CD1c-positive myeloid dendritic cell (primary cell): ENCODE data around the gene MYORG.
A peak's percentile ranks its signal among the peaks of the same experiment; 100 is the strongest.

Experiments
- DNase-seq: peaks from one replicate; pipeline ENCODE4 v3.0.0-alpha.2; 2016; ENCODE audit errors: extremely low spot score

MYORG gene

DNA sequence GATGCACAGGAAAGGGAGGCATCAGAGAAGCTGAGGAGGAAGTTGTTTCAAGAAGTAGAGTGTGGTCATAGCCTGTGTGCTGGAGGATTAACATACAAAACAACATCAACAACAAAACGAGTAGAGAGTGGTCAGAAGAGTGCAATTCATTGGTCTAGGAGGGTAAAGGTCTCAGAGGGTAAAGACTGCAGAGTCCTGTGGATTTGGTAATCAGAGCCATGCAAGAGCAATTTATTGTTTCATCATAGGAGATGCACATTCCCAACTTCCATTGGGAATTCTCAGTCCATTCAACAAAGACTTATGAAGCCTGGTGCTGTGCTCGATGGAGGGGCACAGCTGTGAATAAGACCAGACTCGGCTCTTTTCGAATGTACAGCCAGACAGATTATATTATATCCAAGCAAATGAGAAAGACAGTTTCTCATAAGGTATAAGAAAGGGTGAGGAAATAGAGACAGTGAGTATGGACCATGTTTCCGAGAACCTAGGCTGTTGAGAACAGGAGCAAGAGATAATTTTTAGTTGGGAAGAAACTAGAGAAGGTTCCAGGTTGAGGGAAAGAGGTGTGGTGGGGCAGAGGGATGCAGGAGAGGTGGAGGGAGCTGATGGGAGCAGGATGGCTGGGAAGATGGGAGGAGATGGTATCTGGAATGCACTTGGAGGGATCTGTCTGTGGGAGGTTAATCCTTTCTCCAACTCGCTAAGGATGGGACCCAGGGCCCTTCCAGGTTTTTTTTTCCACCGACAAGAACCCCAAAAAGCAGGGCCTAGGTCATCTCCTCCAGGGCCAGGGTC, 7.9 kb upstream of the MYORG start:
- DNase-seq = peak; percentile 20

DNA sequence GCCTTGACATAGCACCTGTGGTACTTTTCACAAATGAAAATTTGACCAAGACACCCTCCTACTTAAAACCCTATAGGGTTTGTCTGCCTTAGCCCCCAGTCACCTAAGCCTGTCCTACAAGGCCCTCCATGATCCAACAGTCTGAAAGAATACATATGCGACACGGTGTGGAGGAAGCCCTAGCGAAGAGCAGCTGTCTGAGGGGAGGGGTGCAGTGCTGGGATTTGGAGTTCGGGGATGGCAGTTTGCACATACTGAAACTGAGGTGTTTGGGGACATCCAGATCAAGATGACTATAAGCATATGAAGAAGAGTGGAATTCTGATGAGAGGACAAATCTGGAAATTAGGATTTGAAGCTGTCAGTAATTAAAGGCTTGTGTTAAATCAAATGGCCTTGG, 7.2 kb upstream of the MYORG start:
- no peak for DNase-seq

DNA sequence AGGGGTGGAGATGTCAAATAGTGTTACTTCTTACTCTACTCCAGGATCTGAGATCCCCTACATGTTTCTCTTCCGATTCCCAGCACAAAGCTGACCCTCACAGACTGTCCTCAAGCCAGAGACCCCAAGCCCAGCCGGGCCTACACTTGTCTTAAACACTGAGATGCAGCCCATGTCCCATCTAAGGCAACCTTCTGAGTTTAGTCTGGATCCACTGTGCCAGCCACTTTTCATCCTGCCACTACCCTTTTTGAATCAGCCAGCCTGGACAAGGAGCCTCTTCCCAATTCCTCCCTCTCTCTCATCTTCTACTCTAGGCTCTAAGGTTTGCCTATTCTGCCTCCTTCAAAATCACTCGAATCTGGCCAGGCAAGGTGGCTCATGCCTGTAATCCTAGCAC, 6.2 kb upstream of the MYORG start:
- no peak for DNase-seq

DNA sequence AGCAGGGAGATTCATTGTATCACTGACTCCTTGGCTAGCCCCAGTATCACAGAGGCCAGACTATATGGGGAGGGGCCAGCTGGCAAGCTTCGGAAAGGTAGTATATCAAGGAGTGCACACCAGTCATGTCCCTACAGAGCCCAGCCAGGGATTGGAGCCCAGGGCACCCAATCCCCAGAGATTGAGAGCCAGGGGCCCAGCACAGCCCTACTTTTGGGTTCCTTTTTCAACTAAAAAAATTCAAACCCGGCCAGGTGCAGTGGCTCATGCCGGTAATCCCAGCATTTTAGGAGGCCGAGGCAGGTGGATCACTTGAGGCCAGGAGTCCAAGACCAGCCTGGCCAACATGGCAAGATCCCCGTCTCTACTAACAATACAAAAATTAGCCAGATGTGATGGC, 5.4 kb upstream of the MYORG start:
- no peak for DNase-seq

DNA sequence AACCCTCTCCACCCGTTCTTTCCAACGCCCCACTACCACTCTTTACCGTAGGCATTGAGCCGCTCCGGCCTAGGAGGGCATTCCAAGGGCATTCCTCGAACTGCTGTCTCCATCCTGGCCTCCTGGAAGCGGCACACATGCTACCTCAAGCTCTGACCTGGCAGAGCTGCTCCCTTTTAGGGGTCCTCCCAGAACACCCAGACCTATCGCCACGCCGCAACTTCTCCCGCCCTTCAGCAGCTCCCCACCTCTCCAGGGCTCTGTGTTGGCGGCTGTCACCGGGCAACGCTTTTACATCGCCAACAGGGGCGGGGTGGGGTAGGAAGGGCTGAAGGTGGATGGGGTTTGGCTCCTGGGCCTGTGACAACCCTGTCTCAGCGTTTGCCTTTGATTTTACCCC, 4.6 kb upstream of the MYORG start:
- DNase-seq = no peak

DNA sequence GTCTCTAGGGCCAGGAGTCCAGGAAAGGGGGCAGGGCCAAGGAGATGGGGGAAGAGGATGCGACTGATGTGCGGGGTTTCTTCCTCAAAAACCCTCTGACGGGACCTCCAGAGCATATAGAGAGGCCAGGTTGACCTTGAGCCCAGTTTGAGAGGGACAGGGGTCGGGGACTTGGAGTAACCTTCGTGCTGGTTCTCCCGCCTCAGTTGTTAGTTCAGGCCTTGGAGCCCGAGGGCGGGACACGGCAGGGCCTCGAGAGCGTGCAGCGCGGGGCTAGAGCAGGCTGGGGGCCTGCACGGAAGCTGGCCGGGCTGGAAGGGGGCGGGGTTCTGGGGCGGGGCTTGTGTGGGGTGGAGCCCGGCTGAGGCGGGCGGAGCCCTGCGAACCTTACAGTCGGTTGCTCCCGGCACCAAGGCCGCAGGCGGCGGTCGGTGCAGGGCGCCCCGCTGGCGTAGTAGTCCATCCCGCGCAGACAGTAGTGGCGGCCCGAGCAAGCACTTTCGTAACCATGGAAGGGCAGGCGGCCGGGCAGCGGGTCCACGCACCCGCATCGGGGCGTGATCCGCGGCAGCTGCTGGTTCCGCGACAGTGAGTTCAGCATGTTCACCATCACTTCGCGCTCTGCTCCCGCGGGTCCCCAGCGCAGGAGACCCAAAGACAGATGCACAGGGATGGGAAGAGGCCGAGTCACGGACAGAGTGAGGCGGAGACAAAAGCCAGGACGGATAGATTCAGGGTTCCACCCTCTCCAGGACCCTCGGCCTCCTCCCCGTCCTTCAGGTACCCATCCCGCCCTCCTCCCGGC, 4.0 kb upstream of the MYORG start:
- peak; percentile 88 for DNase-seq

DNA sequence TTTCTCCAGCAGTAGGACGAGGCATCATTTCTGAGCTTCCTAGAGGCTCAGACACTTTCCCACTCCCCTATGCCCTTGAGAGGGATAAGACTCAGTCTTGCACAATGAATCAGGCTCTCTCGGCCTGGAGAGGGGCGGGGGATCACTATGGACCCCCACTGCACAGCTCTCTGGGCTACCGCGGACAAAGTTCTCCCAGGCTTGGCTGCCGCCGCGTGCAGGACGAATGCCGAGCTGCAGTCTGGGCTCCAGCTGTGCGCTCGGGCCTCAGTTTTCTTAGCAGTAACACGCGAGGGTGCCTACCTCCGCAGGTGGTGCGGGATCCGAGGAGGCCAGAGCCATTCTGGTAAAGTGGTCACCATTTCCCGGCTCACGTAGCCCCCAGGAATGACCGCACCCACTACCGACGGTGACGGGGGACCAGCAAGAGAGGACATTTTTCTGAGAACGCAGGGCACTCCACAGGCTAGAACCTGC, 3.4 kb upstream of the MYORG start:
- no peak for DNase-seq

DNA sequence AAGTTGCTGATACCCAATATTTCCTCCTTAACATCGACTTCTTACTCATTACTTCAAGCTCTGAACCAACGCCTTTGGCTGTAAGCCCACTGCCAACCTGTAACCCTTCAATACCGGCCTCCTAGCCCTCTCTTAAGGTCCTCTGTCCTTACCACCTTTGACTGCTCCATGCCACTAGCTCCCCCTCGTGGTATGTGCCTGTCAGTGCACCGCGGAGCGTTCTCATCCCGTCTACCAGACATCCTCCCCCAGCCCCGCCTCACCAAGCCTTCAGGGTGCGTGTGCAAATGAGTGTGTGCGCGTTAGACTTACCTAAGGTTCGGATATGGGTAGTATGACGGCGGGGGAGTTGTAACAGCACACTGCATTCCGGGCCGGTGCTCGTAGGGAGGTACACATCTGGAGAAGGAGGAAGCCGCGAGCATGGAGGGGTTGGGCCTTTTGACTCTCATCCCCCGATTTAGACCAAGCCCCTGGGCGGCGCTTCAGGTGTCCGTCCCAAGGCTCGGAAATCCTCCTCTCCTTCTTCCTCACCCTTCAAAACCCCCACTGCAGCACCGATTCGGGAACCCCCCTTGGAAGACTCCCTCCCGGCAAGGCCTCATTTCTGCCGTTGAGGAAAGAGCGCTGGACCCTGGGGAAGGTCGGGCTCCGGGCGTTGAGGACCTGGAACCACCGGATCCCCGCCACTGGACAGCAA, 2.8 kb upstream of the MYORG start:
- DNase-seq = peak; percentile 93

DNA sequence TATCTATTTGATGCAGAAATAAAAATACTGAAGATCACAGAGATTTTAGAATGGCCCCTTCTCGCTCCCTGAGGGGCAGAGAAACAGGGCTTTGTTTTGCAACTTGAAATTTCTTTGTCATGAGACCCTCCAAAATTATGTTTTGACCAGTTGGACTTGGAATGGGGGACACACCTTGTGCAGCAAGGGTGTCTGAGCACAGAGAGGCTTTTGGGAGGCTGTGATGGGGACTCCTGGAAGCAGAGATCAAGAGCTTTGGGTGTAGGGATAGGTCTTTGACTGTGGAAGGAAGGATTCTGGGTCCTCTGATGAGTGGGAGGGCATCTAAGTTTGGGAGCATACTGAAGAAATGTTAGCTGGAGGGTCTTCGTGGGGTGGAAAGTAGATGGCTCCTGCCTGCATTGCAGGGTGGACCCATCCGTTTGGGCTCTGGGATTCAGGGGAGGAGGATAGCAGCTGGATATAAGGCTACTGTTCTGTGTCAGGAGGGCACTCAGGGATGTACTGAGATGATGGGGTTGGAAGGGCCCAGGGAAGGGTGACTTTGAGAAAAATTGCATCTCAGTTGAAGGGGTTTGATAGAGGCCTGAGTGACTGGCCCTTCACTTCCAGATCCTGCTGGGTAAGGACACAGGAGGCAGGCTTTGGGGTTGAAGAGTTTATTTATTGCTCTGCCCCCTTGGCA, 1.8 kb upstream of the MYORG start:
- no peak for DNase-seq

DNA sequence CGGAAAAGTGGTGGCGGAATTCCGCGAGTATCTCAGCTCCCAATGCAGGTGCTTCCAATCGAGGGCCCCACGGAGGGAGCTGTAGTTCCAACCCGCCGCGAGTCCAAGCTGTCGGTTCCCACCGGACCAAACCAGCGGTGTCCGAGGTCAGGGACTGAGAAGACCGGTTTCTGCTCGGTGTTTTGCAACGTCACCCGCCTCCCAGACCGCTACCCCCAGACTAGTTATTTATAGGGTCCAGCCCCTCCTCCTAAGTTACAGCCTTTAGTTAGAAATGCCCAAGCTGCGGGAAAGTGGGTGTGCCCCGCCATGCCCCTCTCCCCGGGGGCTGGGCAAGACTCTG, 677 bp upstream of the MYORG start:
- peak; percentile 7 for DNase-seq

DNA sequence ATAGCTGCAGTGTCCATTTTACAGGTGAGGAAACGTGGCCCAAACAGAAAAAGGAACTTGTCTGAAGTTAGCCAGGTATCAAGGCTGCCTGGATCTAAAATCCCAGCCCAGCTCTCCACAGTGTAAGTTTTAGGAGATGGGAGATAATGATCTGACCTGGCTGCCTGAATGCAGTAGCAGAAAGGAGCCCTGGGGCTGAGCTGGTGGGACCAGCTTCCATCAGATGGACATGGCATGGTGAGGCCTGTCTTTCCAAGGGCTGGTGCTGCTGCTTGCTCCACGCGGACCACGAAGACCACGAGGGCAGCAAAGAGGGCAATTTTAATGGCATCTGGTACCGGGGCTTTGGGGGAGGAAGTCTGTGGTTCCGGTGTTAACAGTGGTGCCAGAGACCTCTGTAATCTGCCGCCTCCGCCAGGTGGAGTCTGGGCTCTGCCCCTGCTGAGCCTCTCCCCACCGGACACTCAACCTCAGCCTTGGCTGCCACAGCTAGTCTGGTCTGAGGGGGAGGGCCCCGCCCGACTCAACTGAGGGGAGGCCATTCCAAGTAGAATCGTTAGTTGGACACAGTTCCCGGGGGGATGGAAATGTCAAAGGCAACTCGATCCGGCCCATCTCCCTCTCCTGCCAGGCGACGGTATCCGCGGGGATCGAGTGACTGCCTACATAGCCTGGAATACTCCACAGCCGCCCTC, 650 bp downstream of the MYORG start:
- peak; percentile 15 for DNase-seq

DNA sequence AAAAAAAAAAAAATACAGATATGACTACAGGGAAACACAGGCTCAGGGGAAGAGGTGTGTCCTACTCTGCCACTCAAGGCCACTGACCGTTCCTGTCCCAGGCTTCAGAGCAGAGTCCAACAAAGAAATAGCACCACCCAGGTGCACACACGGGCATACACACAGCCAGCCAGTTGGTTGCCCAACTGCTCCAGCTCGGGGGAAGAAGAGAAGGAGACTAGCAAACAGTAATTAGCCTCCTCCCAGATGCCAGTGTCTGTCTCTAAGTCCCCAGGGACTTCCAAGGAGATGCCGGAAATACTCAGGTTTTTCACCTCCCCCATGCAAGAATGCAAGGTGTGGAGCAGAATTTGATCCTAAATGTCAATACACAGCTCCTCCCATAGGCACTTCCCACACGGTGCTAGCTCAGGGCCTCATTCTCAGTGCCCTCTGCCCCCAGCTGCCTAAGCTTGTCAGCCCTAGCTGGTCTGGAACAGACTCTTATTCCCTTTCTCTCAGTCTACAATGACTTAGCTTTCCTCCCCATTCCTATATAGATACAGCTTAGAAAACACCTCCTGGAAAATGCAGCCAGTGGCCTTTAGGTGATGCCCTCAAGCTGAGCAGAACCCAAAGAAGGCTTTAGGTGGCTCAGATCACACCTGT, 1.7 kb downstream of the MYORG start:
- no peak for DNase-seq

DNA sequence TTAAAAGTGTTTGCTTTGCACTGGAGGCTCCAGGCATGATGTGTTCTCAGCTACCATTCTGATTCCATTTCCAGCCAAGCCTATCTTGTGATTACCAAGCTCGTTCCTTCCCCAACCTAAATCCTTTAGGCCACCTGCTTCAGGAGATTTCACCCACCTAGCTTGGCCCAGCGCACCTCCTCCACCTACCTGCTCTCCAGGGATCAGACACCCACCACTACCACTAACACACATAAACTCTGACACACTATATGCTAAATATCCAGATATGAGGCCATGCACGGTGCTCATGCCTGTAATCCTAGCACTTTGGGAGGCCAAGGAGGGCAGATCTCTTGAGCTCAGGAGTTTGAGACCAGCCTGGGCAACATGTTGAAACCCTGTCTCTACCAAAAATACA, 2.4 kb downstream of the MYORG start:
- DNase-seq = no peak

DNA sequence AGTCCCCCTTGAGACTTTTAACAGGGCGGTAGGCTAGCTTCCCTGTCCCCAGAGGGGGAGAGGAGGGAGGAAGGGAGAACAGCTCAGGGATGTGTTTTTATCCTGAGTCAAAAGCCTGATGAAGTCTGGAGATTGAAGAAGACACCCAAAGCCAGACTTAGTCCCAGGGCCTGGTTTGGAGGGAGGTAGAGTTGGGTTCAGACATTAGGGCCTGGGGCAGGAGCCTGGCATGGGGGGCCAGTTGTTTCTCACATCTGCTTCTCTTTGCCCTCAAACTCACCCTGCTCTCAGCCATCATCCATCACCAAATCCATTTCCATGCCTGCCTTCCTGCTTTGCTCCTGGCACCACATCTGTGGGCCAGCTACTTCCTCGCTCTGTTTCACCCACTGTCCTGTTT, 2.9 kb downstream of the MYORG start:
- no peak for DNase-seq

DNA sequence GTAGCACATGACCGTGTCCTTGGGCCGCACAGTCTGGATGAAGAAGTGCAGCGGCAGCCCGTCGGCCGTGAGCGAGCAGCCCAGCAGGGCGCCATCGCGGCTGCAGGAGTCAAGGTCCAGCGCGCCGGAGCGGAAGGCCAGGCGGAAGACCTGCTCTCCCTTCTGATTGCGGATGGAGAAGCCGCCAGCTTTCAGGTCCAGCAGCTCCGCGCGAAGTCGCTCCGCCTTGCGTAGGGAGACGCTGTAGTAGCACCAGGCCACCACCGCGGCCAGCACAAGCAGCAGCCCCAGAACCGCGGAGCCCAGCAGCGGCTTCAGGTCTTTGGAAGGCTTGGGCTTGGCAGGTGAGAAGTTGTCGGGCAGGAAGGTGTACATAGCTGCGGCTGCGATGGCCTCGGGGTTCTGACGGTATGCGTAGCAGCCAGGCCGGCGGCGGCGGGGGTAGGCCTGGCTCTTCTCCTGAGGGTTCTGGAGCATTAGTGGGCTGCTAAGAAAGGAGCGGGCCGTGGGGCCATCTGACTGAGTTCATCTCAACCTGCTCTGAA, 4.2 kb downstream of the MYORG start:
- no peak for DNase-seq

DNA sequence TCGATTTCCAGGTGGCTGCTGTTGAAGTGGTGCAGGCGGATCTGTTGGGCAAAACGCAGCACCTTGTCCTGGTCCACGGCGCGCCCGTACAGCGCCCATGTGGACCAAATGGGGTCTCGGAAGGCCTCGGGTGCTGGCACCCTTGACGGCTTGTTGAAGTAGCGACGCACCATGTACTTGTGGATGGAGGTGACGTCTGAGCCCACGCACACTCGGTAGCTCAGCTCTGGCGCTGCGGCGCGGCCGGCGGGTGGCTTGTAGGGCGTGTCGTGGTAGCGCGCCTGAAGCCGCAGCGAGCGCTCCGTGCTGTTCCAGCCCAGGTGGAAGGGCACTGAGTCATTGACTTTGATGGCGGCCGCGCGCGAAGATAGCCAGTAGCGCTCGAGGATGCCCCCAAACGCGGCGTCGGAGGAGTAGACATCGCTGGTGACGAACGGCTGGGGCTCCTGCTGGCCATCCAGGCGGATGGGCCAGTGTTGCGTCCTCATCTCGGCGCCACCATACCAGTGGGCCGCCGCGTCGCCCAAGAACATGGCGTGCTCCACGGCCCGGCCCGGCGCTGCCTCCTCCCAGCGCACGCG, 4.7 kb downstream of the MYORG start:
- DNase-seq = no peak

DNA sequence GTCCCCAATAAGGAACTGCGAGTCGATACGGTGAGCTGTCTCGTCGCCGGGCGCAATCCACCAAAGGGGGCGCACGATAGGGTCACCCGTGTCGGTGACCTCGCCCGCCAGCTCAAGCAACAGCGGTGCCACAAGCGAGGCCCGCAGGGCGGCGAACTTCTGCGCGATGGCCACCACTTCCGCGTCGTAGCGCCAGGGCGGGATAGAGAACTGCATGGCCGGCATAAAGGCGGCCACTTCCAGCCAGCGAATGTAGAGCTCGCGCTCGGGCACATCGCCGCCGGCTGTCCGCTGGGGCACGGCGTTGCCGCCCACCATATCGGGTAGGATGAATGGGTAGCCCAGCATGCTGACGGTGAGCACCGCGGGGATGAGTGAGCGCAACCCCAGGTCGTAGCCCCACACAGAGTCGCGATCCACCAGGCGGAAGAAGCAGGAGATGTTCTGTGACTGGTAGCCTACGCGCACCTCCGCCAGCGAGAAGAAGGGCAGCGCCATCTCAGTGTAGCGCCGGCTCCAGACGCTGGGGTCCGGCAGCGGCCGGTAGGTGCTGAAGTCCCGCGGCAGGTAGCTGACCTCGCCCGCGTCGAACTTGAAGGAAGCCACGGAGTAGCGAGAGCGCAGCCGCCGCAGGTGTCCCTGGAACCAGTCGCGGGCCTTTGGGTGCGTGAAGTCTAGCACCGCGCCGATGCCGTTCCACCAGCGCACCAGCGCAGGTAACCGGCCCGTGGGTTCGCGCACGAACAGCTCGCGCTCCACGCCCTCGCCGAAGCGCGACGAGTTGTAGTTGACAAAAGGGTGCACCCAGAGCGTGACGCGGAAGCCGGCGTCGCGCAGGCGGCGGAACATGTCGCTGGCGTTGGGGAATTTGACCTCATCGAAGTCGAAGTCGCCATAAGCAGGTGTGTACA, 5.5 kb downstream of the MYORG start:
- DNase-seq = peak; percentile 52

DNA sequence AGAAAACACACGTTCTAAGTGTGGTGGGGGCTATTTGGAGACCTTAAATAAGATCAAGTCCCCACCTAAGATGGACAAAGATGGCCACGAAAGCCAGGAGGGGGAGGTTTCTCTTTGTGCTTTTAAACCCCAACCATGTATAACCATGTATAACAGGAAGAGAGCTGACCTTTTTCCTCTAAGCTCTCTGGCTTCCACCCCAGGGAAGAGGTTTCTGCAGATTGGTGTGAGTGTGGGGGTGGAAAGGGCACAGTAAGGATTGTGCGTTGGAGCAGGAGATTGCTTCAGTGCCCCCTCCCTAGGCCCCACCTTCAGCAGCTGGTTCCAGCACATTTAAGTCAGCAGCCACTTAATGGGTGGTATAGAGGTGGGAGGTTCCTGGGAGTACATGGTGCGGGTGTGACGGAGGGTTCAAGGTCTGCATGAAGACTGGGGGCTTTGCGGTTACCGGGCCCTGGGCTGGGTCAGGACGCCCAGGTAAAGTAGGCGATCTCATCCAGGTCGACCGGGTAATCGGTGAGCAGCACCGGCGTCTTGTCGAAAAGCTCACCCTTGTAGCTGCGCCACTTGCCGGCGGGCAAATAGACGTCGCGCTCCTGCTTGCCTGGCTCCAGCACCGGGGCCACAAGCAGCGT, 6.2 kb downstream of the MYORG start:
- no peak for DNase-seq

DNA sequence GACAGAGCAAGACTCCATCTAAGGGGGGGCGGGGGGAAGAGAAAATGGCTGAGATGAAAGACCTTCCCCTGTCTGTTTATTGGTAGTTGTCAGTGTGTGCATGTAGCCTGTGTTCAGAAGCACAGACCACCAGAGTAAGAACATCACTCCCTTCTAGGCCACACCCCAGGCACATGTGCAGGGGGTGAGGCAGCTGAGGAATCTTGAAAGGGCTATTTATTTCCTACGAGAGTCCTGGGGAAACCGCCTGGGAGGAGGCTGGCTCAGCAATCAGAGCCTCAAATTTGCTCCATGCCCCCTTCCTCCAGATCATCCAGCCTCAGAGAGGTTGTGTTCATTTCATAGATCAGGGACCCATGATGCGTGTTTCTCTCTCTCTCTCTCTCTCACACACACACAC, 7.1 kb downstream of the MYORG start:
- DNase-seq = no peak
